ENCODE measurements around the gene VSTM4.

- no peak for TF ChIP-seq POLR2A (IDR thresholded peaks at IDR 0.05)
- TF ChIP-seq CTCF (IDR thresholded peaks at IDR 0.05): no peak
Measured at GRCh38 chr10:49009199-49009979, 105.9 kb downstream of the VSTM4 start.

All from heart left ventricle (tissue), 13 donors.